IPS DF 6.9 (cell line): ENCODE results near the gene HDAC1.

Experiments
- DNase-seq: peaks from one replicate; pipeline ENCODE4 v3.0.0-alpha.2; 2013; ENCODE audit warnings: low read depth, low spot score
- H3K27ac ChIP-seq: one replicate; pipeline ENCODE4 v1.5.1; 2013; ENCODE audit warnings: low read length, control low read depth
- H3K27me3 ChIP-seq: 2 replicates; pipeline ENCODE4 v1.6.1; 2013; ENCODE audit warnings: mild to moderate bottlenecking, low read length; ENCODE audit not compliant: control insufficient read depth, insufficient read depth
- H3K36me3 ChIP-seq: 2 replicates; pipeline ENCODE4 v1.6.1; 2013; ENCODE audit warnings: low read length; ENCODE audit not compliant: control insufficient read depth, insufficient read depth
- H3K4me1 ChIP-seq: 2 replicates; pipeline ENCODE4 v1.6.1; 2013; ENCODE audit warnings: low read length; ENCODE audit not compliant: control insufficient read depth, insufficient read depth
- H3K4me3 ChIP-seq: 2 replicates; pipeline ENCODE4 v1.5.1; 2013; ENCODE audit warnings: mild to moderate bottlenecking, low read length
- H3K9me3 ChIP-seq: 2 replicates; pipeline ENCODE4 v1.6.1; 2013; ENCODE audit warnings: low read length, inconsistent platforms; ENCODE audit not compliant: control insufficient read depth, insufficient read depth
- WGBS: extraction: QIAGEN DNeasy Blood & Tissue Kit; methylation state at CpG from one replicate; pipeline ENCODE4 v1.1.7; 2013; ENCODE audit warnings: mixed read lengths, missing lambda C conversion rate; ENCODE audit not compliant: insufficient read length, insufficient coverage; 5-methylcytosine and 5-hydroxymethylcytosine counted together

The HDAC1 gene

DNA sequence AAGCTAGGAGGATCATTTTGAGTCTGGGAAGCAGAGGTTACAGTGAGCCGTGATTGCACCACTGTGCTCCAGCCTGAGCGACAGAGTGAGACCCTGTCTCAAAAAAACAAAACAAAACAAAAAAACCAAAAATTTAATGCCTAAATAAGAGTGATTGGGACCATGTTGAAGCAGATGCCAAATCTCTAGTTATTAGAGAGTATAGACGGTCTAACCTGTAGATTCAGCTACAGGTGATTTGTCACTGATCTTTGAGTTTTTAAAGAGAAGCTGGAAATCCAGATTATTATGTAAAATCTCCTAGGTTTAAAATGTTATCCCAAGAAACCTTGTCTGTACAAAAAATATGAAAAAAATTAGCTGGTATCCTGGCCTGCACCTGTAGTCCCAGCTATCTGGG is 11.5 kb downstream of the HDAC1 start:
- no CpG with 5 or more reads among the region's 3 CpGs for WGBS
- Histone ChIP-seq H3K4me3 (no peak overlapping the region), H3K36me3 (peaks cover 15% of the 10 kb centered on the region), H3K9me3 (no peaks in the 10 kb centered on the region), H3K4me1 (no peaks in the 10 kb centered on the region), H3K27me3 (no peaks in the 10 kb centered on the region), H3K27ac (no peak overlapping the region)
- no peak for DNase-seq

DNA sequence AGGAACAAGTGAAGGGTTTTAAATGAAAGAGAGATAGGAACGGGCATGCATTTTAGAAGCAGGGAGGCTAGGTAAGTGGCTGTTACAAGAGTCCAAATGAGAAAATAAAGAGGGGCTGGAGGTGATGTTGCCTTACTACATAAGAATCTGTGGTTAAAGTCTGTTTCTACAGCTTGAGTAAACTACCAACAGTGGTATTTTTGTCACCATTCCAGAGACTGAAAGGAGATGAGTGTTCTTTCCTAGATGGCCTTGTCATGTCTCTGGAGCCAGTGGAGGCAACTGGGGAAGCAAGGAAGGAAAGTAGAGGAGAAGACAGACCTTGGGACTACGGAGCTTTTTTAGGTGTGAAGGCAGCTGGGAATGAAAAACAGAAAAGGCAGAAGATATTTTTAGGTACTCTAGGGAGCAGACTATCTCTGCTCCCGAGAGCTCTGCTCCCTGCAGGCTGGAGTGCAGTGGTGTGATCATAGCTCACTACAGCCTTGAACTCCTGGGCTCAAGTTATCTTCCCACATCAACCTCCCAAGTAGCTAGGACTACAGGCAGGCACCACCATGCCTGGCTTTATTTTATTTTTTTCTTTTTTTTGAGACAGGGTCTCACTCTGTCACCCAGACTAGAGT is 12.2 kb downstream of the HDAC1 start:
- DNase-seq = no peak
- Histone ChIP-seq H3K4me1 (no peaks in the 10 kb centered on the region), H3K27ac (no peak overlapping the region), H3K27me3 (no peaks in the 10 kb centered on the region), H3K36me3 (peaks cover 15% of the 10 kb centered on the region), H3K4me3 (no peak overlapping the region), H3K9me3 (no peaks in the 10 kb centered on the region)
- no CpG with 5 or more reads among the region's 3 CpGs for WGBS

DNA sequence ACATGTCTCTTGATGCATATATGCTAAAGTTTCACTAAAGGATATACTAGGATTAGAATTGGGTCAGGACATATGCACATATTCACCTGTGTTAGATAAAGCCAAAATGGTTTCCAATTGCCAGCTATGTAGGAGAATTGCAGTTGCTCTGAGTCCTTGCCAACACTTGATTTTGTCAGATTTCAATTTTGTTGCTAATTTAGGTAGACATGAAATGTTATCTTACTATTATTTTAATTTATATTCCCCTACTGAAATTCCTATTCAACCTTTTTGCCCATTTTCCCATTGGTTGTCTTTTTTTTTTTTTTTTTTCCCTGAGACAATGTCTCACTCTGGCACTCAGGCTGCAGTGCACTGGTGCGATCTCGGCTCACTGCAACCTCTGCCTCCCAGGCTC is 13.4 kb downstream of the HDAC1 start:
- H3K4me3 ChIP-seq = no peak overlapping the region
- H3K27me3 ChIP-seq = no peaks in the 10 kb centered on the region
- no peaks in the 10 kb centered on the region for H3K4me1 ChIP-seq
- DNase-seq = no peak
- H3K36me3 ChIP-seq = peaks cover 15% of the 10 kb centered on the region
- no peak overlapping the region for H3K27ac ChIP-seq
- no CpG with 5 or more reads among the region's 2 CpGs for WGBS
- H3K9me3 ChIP-seq = no peaks in the 10 kb centered on the region

DNA sequence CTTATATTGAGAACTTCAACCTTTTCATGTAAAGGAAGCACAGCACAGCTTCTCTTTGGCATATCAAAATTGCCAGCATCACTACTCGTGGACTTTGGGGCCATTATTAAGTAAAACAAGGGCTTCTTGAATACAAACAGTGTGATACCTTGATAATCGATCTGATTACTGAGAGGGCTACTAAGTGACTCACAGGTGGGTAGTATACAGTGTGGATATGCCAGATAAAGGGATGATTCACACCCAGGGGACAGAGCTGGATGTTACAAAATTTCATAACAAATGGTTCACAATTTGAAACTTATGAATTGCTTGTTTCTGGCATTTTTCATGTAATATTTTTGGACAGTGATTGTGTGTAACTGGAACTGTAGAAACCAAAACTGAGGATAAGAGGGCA is 15.4 kb downstream of the HDAC1 start:
- no peaks in the 10 kb centered on the region for H3K27me3 ChIP-seq
- peaks cover 15% of the 10 kb centered on the region for H3K36me3 ChIP-seq
- no peak overlapping the region for H3K27ac ChIP-seq
- no peak for DNase-seq
- H3K9me3 ChIP-seq = no peaks in the 10 kb centered on the region
- no CpG with 5 or more reads among the region's 2 CpGs for WGBS
- H3K4me1 ChIP-seq = no peaks in the 10 kb centered on the region
- H3K4me3 ChIP-seq = no peak overlapping the region

DNA sequence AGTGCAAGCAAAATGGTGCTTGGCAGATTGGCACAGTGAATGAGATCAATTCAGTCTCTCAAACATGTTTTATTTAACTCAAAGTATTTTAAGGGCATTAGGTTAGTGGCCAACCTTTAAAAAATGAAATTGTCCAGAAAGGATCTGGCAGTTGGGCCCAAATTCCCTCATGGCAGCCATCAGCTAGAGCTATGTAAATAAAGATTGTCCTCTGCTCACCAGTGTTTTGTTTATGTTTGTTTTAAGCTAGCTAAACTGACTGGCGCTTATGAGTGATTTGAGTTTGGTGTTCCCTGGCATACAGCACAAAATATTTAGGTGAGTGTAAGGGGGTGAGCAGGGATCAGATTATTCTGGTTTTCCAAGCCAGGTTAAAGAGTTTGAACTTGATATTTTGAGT is 18.1 kb downstream of the HDAC1 start:
- H3K27me3 ChIP-seq = no peaks in the 10 kb centered on the region
- H3K27ac ChIP-seq = no peak overlapping the region
- H3K4me1 ChIP-seq = no peaks in the 10 kb centered on the region
- H3K4me3 ChIP-seq = no peak overlapping the region
- no peak for DNase-seq
- WGBS = no CpG with 5 or more reads among the region's 1 CpG
- H3K9me3 ChIP-seq = no peaks in the 10 kb centered on the region
- H3K36me3 ChIP-seq = no peaks in the 10 kb centered on the region

DNA sequence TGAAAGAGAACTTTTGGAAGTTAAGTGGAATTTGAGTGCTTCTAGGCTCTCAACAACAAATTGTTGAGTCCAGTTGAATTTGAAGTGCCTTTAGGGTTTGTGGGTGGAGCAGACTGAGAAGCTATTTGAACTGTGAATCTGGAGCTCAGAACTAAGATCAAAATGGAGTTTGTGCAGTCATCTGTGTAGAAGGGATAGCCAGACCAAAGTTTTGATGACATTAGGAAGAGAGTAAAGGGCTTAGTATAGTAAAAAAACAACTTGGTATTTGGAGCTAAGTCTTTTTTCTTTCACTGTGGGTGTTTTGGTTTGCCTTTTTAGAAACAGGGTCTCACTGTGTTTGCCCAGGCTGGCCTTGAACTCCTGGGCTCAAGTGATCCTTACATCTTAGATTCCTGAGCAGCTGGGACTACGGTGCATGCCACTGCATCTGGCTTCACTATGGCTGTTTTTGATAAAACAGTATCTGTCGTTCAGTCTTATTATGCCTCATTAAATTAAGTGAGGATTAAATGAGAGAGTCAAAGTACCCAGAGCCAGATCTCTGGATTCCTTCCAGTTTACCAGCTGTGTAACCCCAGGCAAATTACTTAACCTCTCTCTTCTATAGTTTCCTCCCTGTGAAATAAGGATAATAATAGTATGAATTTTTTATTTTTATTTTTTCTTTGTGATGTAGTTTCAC is 20.0 kb downstream of the HDAC1 start:
- Histone ChIP-seq H3K27me3 (no peaks in the 10 kb centered on the region), H3K4me1 (no peaks in the 10 kb centered on the region), H3K9me3 (no peaks in the 10 kb centered on the region), H3K4me3 (no peak overlapping the region), H3K27ac (no peak overlapping the region), H3K36me3 (no peaks in the 10 kb centered on the region)
- no peak for DNase-seq
- WGBS = no CpG with 5 or more reads among the region's 2 CpGs

DNA sequence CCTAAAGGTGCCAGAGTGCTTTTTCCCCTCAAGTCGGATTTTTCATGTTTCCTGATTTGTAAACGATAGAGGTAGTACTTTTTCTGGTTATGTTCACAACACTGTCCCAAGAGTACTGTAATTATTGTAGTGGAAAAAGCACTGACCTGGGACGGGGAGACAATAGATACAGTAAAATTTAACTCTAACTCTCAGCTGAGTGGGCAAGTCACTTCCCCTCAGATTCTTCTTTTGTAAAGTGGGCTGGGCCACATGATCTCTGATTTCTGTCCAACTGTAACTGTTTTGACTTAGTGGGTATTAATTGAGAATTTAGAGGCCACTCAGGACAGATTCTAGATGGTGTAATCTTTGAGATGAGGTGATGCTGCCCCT is 25.0 kb downstream of the HDAC1 start:
- Histone ChIP-seq H3K4me1 (no peaks in the 10 kb centered on the region), H3K27me3 (no peaks in the 10 kb centered on the region), H3K4me3 (no peak overlapping the region), H3K27ac (no peak overlapping the region), H3K9me3 (no peaks in the 10 kb centered on the region), H3K36me3 (peaks cover 3% of the 10 kb centered on the region; the same call in 1 of the 2 replicates)
- no peak for DNase-seq
- no CpG with 5 or more reads among the region's 3 CpGs for WGBS

DNA sequence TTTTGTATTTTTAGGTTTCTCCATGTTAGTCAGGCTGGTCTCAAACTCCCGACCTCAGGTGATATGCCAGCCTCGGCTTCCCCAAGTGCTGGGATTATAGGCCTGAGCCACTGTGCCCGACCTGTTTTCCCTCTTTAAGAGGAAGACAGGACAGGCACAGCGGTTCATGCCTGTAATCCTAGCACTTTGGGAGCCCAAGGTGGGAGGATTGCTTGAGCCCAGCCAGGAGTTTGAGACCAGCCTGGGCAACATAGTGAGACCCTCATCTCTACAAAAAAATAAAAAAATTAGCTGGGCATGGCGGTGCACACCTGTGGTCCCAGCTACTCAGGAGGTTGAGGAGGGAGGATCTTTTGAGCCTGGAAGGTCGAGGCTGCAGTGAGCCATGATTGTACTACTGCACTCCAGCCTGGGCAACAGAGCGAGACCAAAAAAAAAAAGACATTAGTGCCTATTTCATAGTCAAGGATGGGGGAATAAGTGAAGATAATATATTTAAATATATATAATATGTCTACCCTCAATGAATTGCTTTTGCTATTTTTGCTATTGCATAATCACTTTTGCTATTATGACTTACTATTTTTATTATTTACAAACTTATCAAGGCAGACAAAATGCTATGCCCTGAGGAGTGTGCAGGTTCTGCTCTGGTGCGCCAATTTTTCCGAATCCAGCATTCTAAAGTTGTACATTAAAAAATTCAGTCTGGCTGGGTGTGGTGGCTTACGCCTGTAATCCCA is 26.4 kb downstream of the HDAC1 start:
- Histone ChIP-seq H3K4me3 (no peak overlapping the region), H3K9me3 (no peaks in the 10 kb centered on the region), H3K36me3 (peaks cover 4% of the 10 kb centered on the region; the same call in 1 of the 2 replicates), H3K27ac (no peak overlapping the region), H3K4me1 (no peaks in the 10 kb centered on the region), H3K27me3 (no peaks in the 10 kb centered on the region)
- no peak for DNase-seq
- no CpG with 5 or more reads among the region's 10 CpGs for WGBS

DNA sequence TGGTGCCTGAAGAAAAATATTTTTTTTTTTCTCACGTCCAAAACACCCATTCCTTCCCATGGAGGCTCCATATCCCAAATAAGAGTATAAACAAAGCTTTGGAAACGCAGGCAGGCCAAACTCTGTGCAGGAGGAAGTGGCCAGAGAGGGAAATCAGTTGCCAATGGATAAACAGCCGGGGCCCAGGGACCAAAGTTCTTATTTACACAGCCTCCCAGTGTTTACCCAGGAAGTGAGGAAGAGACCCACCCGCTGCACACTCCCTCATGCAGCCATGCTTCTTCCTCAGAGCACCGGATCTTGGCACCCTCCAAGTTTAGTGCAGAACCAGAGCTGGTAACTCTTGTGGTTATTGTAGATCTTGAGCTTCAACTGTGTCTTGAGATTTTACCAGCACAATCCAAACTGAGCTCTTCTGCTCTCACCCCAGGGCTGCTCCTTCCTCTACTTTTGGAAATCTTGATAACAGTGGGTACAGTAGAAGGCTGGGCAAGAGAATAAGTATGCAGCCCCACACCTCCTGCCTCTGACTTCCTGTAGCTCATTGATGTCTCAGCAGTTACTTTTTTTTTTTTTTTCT is 29.9 kb downstream of the HDAC1 start:
- no peaks in the 10 kb centered on the region for H3K4me1 ChIP-seq
- H3K27ac ChIP-seq = no peak overlapping the region
- WGBS = no CpG with 5 or more reads among the region's 5 CpGs
- H3K27me3 ChIP-seq = no peaks in the 10 kb centered on the region
- H3K9me3 ChIP-seq = no peaks in the 10 kb centered on the region
- DNase-seq = no peak
- peaks cover 5% of the 10 kb centered on the region; the same call in 1 of the 2 replicates for H3K36me3 ChIP-seq
- no peak overlapping the region for H3K4me3 ChIP-seq

DNA sequence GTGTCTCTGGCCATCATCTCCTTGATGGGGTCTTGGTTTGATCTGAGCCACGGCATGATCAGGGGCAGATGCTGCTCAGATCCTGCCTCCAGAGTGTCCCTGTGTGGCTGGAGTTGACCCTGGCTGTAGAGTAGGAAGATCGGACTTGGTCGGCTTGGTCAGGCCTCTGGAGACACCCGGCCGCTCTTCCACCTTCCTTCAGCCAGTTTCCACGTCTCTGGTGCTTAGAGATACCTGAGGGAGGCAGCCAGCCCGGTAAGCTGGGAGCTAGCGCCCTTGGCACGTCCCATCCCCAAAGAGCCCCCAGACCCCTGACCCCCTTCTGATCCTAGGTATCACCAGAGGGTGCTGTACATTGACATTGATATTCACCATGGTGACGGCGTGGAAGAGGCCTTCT is 35.3 kb downstream of the HDAC1 start:
- no peaks in the 10 kb centered on the region for H3K9me3 ChIP-seq
- H3K27me3 ChIP-seq = no peaks in the 10 kb centered on the region
- H3K4me1 ChIP-seq = no peaks in the 10 kb centered on the region
- WGBS = no CpG with 5 or more reads among the region's 11 CpGs
- H3K36me3 ChIP-seq = peaks cover 22% of the 10 kb centered on the region; the same call in 1 of the 2 replicates
- no peak overlapping the region for H3K27ac ChIP-seq
- H3K4me3 ChIP-seq = no peak overlapping the region
- no peak for DNase-seq
